Esophagus squamous epithelium (tissue), 4 donors: ENCODE data around the gene CCDC121.

Experiments used
- CTCF ChIP-seq, 6 experiments: fragments of 450-650 bp in 4 of 6; fragments of 200-600 bp in 2 of 6; sonication (generic) in 2 of 6; IDR thresholded peaks; one replicate each; pipeline ENCODE4 v1.5.1; 2016 to 2019; ENCODE audit warnings: antibody characterized with exemption in 6 of 6, mild to moderate bottlenecking in 4 of 6, moderate library complexity in 4 of 6
- POLR2A ChIP-seq, 4 donors: fragments of 450-650 bp; IDR thresholded peaks; one replicate each; pipeline ENCODE4 v1.6.1; 2017; ENCODE audit warnings: antibody characterized with exemption in 4 of 4, mild to moderate bottlenecking in 4 of 4, moderate library complexity in 3 of 4

- TF ChIP-seq POLR2A (IDR thresholded peaks at IDR 0.05) (no peak), CTCF (IDR thresholded peaks at IDR 0.05) (no peak)
Observed at GRCh38 chr2:27622921-27623384, 5.9 kb downstream of the CCDC121 start.
